K562 (cell line): ENCODE results near the gene TYSND1.

Experiments
- ARID3A ChIP-seq: IDR thresholded peaks from 2 replicates; pipeline ENCODE4 v1.6.1; 2012; ENCODE audit warnings: low read depth, low read length, improper control_type of control experiment, borderline replicate concordance
- RFX5 ChIP-seq: IDR thresholded peaks from 2 replicates; pipeline ENCODE4 v1.6.1; 2011; ENCODE audit warnings: low read depth, mild to moderate bottlenecking, improper control_type of control experiment, low read length

- TF ChIP-seq RFX5 (no peak), ARID3A (no peak)
These were observed 19.7 kb downstream of the TYSND1 start for GRCh38 chr10:70126700-70127395.
